ENCODE data around the gene HMGXB4.
A peak's percentile ranks its signal among the peaks of the same experiment; 100 is the strongest.

Gene HMGXB4

DNA sequence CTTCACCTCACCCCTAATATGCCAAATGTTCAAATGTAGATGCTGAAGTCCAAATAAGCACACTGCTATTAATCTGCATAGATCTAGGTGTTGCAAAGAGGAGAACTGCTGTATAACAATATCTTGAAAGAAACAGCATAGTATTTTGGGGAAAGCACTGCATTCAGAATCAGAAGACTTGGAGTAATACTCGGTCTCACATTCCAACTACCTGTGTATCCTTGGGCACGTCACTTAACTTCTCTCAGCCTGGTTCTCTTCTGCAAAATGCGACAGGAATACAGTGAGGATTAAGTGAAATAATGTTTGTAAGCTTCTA lies 332 bp upstream of the HMGXB4 start:
- no peak for DNase-seq (ENCODE audit: low read depth in 2 of 2)

DNA sequence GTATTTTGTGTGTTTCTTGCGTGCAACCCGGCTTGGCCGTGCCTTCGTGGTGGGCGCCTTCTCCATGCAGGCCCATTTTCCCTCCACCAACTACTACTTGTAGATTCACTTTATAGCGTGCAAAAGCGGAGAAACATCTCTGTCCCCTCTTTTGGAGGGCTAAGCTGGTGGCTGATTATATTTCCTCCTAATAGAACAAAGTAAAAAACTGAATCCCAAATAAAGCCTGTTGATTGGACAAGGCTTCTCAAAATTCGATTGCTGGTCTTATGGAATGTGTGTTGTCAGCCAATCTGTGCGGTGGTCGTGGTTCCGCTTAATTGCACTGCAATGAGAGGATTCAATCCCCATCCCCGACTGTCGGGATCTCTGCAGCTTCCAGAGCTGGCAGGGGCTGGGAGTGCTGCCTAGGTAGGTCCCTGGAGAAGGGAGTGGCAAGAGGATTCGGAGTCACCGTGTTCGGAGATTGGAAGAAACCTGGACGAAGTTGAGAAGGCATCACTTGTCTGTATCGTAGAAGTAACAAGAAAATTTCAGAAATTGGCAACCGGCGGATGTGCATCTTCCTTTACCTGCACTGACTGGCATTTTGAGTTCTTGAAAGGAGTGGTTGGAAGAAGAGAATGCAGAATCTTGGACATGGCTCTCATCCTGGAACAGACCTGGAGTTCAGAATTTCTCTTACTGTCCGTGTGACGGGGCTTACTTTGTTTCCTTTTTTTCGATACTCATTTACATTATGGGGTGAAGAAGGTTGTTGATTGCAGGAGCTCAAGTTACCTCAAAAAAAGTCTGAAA lies 1.1 kb downstream of the HMGXB4 start:
- no peak for DNase-seq (ENCODE audit: low read depth in 2 of 2)

DNA sequence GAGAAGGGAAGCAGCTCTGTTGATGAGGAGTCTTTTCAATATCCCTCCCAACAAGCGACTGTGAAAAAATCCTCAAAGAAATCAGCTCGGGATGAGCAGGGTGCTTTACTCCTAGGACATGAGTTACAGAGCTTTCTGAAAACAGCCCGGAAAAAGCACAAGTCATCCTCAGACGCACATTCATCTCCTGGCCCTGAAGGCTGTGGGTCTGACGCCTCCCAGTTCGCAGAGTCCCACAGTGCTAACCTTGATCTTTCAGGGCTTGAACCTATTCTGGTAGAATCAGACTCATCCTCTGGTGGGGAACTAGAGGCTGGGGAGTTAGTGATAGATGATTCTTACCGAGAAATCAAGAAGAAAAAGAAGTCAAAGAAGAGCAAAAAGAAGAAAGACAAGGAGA lies 7.7 kb downstream of the HMGXB4 start:
- DNase-seq (ENCODE audit: low read depth in 2 of 2): no peak

DNA sequence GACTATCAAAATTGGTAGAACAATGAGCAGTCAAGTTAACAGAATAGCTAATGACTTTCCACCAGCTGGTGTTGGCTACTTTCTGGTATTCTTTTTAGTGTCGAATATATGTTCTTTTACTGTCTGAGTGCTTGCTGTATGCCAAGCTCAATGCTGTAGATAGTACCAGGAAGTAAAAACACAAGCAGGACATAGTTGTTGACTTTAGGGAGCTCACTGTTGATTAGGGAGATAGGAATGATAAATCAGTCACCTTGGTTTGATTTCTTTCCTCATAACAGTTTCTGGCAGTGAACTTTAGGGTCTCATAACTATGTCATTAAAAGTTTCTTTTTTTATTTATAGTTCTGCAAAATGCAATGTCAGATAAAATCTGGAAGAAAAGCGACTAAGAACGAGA lies 9.0 kb downstream of the HMGXB4 start:
- no peak for DNase-seq (ENCODE audit: low read depth in 2 of 2)

DNA sequence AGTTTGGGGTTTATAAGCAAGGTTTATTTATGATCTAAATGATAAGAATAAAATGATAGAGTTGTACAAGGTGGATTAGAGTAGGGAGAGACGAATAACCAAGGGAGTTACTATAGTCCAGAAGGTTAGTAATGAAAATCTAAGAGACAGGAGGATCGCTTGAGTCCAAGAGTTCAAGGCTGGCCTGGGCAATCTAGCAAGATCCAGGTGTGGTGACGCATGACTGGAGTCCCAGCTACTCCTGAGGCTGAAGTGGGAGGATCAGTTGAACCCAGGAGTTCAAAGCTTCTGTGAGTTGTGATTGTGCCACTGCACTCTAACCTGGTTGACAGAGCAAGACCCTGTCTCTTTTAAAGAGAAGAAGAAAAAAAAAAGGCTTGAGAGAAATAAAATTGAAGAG lies 12.3 kb downstream of the HMGXB4 start:
- no peak for DNase-seq (ENCODE audit: low read depth in 2 of 2)

DNA sequence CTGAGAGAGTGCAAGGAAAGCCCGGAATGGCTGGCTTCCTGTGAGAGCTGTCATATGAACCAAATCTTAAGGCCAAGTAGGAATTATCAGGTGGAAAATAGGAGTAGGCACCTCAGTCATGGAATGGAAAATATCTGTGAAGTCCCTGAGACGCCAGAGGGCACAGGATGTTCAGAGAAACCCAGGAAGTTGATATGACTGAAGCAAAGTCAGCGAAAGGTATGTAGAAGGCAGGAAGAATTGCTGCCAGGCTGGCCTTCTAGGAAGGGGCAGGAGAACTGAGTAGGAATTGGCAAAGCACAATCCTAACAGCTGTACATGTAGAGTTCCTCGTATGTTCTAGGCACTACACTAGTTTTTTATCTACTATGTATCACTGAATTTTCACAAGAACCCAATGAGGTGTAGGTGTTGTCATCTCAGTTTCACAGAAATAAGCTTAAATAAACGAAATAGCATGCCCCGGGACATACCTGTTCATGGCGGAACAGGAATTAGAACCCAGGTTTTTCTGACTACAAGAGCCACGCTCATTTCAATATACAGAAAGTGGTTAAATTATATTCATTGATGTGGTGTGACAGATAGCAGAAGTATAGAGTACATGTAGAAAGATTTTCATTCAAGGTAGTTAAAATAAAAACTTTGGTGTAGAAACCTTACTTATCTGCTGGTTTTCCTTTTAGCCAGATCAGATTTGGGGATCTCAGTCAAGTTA lies 17.0 kb downstream of the HMGXB4 start:
- DNase-seq (ENCODE audit: low read depth in 2 of 2): no peak

DNA sequence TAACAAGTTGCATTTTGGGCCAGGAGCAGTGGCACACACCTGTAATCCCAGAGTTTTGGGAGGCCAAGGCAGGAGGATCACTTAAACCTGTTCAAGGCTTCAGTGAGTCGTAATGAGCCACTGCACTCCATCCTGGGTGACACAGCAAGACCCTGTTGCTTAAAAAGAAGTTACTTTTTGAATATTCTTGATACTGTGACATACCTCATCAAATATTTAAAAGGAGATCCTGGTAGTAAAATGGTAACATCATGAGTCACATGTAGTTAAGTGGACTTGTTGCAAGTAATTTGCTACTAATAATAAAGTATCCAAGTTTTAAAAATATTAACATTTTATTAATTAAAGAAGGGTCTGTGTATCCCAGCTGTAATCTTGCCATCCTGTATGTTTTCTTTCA lies 18.3 kb downstream of the HMGXB4 start:
- DNase-seq (ENCODE audit: low read depth in 2 of 2): no peak

DNA sequence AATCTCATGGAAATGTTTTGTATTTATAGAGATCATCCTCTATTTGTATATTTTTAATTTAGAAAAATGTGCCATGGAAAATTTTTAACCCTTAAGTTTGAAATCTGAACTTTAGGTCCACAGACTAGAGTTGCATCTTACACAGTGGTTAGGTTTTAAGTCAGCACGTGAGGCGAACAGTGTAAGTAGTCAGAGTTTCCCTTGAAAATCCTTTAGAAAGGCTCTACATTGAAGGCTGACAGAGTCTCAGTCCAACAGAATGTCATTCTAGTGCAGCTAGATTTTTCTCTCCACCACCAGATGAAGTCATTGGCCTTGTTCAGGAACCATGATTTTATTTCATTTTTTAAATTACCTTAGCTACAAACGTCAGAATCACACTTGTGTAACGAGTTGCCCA lies 18.7 kb downstream of the HMGXB4 start:
- no peak for DNase-seq (ENCODE audit: low read depth in 2 of 2)

DNA sequence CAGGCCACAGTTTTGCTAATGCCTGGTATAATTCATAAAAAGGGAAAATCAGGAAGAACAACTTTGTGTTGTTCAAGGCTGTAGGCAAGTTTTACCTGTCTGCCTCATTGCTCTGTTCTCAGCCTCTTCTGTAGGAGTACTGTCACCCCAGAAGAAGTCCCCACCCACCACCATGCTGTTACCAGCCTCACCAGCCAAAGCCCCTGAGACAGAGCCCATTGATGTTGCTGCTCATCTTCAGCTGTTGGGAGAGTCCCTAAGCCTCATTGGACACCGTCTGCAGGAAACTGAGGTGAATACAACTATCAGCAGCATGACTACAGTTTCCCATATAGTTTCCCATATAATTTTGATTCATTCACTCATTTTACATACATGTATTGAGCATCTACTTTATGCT lies 30.8 kb downstream of the HMGXB4 start:
- DNase-seq (ENCODE audit: low read depth in 2 of 2): no peak

DNA sequence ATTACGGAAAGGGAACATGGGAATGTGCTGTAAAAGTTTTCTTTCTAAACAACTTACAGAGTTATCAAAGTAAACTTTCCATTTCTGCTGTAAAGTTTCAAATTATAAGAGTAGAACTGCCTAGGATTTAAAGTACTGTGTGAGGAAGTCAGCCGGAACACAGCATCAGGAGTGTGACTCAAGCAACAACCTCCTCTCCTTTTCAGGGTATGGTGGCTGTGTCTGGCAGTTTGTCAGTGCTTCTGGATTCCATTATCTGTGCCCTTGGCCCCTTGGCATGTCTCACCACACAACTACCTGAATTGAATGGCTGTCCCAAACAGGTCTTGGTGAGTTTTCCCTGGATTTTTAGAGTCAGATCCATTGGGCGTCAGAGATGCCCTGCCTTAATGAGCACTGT lies 35.5 kb downstream of the HMGXB4 start:
- DNase-seq (ENCODE audit: low read depth in 2 of 2): no peak

DNA sequence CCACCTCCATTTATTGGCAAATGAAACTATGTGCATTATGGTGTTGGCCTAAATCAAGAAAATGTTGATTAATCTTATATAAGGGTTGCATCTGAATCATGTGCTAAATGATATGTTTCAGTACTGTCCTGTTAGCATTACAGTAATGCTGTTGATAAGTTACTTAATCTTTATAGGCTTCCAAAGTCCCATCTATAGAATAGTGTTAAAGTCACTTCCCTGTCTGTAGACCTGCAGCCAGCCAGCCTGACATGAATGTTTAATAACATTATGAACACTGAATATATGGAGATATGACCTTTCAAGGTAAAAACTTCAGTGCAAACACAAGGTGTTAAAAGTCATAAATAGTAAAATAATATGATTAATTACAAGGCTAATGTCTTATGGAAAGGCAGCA lies 38.8 kb downstream of the HMGXB4 start:
- no peak for DNase-seq (ENCODE audit: low read depth in 2 of 2)

DNA sequence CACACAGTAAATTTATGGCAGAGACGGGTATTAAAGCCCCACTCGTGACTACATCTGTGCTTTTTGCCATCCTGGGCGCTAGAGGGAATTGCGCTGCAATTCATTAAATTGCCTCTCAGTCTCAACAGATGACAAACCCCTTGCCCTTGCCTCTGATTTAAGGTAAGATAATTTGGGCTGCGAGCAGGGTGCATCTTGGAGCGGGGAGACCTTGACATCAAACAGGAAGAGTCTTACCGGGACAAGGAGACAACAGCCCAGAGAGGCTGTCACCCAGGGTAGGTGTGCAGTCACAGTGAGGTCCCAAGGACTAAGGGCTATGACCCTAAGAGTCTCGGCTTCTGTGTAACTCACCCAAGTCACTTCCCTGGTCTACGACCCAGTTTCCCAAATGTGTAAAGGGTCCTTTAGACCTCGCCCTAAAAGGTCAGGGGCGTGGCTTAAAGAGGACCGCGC lies 42.0 kb downstream of the HMGXB4 start:
- DNase-seq (ENCODE audit: low read depth in 2 of 2): no peak

DNA sequence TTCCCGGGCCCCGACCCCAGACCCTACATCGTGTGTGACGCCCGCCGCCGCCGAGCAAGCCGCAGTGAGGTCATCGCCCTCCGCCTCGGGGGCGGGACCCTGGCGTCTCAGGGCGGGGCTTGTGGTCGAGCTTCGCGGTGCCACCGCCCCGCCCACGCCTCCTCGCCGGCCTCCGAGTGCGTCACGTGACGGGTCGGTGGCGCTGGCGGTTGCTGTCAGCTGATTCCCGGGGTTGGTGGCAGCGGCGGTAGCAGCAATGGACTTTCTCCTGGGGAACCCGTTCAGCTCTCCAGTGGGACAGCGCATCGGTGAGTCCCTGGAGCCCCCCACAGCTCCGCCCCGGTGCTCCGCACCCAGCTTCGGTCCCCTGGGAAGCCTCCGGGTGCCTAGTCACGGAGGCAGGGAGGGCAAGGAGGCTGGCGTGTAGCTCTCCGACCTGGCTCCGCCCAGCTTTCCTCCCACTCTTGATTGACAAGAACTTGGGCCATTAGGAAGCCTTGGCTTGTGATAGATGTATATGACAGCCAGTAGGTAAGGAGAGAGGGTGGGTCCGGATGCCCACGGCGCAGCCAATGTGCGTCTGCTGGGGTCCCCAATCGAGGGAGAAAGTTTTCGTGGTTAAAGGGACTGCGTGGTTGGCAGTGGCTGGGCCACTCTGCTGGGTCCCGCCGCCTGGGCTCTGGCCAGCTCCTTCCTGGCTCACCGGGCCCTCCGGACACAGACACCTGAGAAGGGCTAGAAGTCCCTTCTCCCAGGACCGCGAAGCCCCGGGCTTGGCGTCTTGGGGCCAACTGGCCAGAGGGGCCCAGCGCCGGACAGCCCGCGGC lies 42.6 kb downstream of the HMGXB4 start, which contains the start of gene TOM1:
TOM1 (plus strand) TSS at position 222 of the 827 bp plus-strand sequence; CDS start at position 257, 35 bp downstream.
- DNase-seq (ENCODE audit: low read depth in 2 of 2): peak; percentile 94 to 98

DNA sequence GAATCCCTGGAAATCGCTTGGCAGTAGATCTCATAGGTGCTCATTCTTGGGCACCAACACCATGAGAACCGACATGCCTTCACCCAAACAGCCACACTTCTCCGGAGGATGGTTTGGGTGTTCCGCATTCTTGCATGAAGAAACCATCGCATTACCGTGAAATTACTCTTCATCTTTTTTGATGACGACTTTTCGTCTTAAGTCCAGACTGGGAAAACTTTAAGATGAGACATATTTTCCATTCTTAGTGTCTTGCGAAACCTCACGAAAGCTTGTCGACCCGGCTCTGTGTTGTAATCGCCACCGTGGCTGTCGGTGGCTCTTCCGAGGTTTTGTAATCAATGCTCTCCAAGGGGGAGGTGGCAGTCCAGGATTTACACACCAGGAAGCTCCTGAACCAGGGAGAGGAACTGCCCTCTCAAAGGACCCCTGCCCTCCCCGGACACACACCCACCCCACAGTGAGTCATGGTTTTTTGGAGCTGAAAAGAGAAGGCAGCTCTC lies 44.1 kb downstream of the HMGXB4 start:
- no peak for DNase-seq (ENCODE audit: low read depth in 2 of 2)

DNA sequence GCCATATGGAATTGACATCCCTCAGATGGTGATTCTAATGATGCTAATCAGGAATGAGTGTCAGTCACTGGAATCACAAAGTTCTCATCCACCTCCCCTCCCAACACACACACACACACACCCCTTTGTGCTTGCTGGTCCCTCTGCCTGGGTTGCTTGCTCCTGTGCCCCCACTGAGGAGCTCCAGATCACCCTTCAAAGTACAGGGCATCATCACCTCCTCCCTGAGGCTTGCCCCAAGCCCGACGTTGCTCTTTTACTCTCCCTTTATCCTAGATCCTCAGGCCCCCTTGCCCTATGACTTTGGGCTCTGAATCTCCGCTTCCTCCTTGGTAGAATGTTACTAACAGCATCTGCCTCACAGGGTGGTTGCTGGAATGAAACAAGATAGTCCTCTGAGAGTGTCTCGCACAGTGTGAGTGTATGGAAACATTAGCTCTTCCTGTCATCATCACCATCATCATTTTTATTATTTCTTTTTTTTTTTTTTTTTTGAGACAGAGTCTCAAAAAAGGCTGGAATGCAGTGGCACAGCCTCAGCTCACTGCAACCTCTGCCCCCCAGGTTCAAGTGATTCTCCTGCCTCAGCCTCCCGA lies 45.8 kb downstream of the HMGXB4 start:
- no peak for DNase-seq (ENCODE audit: low read depth in 2 of 2)

DNA sequence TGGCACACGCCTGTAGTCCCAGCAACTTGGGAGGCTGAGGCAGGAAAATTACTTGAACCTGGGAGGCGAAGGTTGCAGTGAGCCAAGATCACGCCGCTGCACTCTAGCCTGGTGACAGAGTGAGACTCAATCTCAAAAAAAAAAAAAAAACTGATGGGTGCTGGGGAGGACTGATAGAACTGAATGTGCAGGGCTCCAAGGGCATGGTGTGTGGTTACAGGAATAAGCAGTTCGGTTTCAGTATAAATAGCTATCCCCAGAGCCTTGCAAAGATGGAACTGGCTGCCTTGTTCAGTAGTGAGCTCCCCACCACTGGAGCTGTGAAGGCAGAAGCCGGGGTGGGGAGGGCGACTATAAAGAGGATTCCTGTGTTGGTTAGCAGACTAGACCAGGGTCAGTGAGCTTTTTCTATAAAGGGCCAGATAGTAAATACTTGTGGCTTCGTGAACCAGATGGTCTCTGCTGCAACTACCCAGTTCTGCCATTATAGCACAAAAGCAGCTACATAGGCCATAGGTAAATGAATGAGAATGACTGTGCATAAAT lies 48.3 kb downstream of the HMGXB4 start:
- DNase-seq (ENCODE audit: low read depth in 2 of 2): no peak

DNA sequence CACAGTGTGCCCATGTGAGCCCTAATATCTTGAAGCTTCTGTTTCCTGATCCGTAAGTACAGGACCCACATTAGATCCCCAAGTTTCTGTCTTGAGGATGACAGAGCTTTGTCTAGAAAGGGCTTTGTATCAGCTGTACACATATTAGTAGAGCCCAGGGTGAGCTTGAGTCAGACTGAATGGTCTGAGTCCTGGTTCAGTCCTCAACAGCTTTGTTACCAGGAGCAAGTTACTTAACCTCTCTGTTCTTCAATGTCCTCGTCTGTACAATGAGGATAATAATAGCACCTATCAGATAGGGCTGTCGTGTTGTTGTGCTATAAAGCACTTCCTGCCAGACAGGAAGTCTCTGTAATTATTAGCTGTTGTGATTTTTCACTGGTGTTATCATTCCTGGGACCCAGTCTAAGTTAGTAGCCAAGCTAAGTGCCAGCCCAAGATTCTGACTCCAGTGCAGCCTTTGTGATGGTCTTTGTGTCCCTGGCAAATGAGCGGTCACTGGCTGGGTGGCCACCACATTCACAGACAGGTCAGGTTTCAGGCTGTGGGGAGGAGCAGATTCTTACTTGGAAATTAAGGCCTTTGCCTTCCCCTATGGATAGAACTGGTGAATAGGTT lies 49.2 kb downstream of the HMGXB4 start:
- DNase-seq (ENCODE audit: low read depth in 2 of 2): no peak

DNA sequence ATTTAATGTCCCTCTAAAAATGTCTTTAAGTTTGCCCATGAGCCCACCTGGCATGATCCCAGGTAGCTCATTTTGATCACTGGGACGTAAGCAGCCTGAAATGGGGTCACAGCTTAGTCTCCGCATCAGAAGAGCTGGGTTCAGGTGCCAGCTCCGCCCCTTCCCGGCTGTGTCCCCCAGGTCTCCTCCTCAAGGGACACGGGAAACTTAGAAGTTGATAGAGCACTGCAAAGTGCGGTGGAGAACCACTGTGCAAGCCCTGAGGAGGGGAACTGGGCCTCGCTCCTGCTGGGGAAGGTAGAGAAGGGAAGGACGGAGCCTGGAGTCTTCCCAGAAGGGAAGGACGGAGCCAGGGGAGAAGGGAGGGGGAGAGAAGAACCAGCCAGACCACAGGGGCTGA lies 50.1 kb downstream of the HMGXB4 start:
- no peak for DNase-seq (ENCODE audit: low read depth in 2 of 2)

DNA sequence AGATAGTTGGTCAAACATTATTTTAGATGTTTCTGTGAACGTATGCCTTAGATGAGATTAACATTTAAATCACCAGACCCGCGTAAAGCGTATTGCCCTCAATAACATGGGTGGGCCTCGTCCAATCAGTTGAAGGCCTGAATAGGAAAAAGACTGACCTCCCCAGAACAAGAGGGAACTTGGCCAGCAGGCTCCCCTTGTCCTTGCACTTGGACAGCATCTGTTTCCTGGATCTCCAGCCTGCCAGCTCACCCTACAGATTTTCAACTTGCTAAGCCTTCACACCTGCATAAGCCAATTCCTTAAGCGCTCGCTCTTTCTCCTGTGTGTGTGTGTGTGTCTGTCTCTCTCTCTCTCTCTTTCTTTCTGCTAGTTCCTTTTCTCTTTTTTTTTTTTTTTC lies 50.6 kb downstream of the HMGXB4 start:
- no peak for DNase-seq (ENCODE audit: low read depth in 2 of 2)

DNA sequence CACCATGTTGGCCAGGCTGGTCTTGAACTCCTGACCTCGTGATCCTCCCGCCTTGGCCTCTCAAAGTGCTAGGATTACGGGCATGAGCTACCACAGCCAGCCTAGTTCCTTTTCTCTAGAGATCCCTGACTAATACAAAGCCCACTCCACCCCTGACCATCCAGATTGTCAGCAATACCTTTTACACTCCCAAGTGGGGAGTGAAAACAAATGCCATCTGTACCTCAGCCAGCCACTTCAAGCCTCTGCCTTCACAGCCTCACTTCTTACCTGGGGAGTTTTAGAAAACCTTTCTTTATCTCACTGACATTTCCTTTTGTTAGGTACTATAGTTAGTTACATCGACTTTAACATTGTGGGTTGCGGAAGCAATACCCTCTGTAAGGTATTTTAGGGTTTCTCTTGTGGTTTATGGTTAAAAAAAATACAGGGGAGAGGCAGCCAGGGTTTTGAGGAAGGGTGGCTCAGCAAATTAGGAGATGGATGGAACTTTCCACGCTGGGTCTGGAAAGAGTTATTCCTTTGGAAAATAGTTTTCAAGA lies 51.3 kb downstream of the HMGXB4 start:
- DNase-seq (ENCODE audit: low read depth in 2 of 2): no peak
